OCI-LY3 (cell line): ENCODE measurements around the gene PTP4A2.
A peak's percentile ranks its signal among the peaks of the same experiment; 100 is the strongest.

Experiments
- H2AFZ ChIP-seq: fragments of 200-600, 300-600 bp; shearing (Covaris generic); 2 replicates; pipeline ENCODE4 v1.6.0; 2014; ENCODE audit warnings: antibody characterized with exemption, low read depth, low read length
- H3K27ac ChIP-seq: fragments of 200-600, 300-600 bp; sonication (generic); 2 replicates; pipeline ENCODE4 v1.5.1; 2014; ENCODE audit warnings: mild to moderate bottlenecking, low read length, moderate library complexity, mixed read lengths
- H3K27me3 ChIP-seq: fragments of 200-600, 300-600 bp; sonication (generic); 2 replicates; pipeline ENCODE4 v1.6.1; 2014; ENCODE audit warnings: low read depth, low read length, mixed read lengths
- H3K36me3 ChIP-seq: fragments of 200-600, 300-600 bp; sonication (generic); replicated peaks from 2 replicates; pipeline ENCODE3; 2014; ENCODE audit warnings: low read depth, low read length, mixed read lengths
- H3K4me1 ChIP-seq: fragments of 300-600, 200-600 bp; sonication (generic); 2 replicates; pipeline ENCODE4 v1.6.1; 2014; ENCODE audit warnings: low read length, mixed read lengths
- H3K4me2 ChIP-seq: fragments of 200-600, 300-600 bp; sonication (generic); 2 replicates; pipeline ENCODE4 v1.6.1; 2014; ENCODE audit warnings: low read length, mixed read lengths
- H3K4me3 ChIP-seq: fragments of 300-600, 200-600 bp; sonication (generic); 2 replicates; pipeline ENCODE4 v1.5.1; 2014; ENCODE audit warnings: antibody characterized with exemption, mild to moderate bottlenecking, low read length, moderate library complexity
- H3K79me2 ChIP-seq: fragments of 300-600, 200-600 bp; shearing (Covaris generic); 2 replicates; pipeline ENCODE4 v1.6.1; 2014; ENCODE audit warnings: mild to moderate bottlenecking, low read length, mixed read lengths
- H3K9ac ChIP-seq: fragments of 300-600, 200-600 bp; shearing (Covaris generic); 2 replicates; pipeline ENCODE4 v1.6.0; 2014; ENCODE audit warnings: mild to moderate bottlenecking, low read length, moderate library complexity
- H3K9me3 ChIP-seq: fragments of 200-600, 300-600 bp; shearing (Covaris generic); 2 replicates; pipeline ENCODE4 v1.6.1; 2014; ENCODE audit warnings: low read length, mixed read lengths; ENCODE audit not compliant: insufficient read depth
- H4K20me1 ChIP-seq: fragments of 200-600, 300-600 bp; sonication (generic); 2 replicates; pipeline ENCODE4 v1.6.1; 2016; ENCODE audit warnings: low read length, mixed read lengths; ENCODE audit not compliant: insufficient read depth
- CTCF ChIP-seq: fragments of 200-600, 300-600 bp; sonication (generic); IDR thresholded peaks from 2 replicates; pipeline ENCODE4 v1.5.1; 2014; ENCODE audit warnings: antibody characterized with exemption, low read length, low read depth
- EZH2phosphoT487 ChIP-seq: fragments of 200-600 bp; shearing (Covaris generic); IDR thresholded peaks from 2 replicates; pipeline ENCODE4 v1.6.1; 2018; ENCODE audit warnings: antibody characterized with exemption, mixed run types, low read depth

Gene PTP4A2

GRCh38 chr1:31955917-31956736 lies 18.0 kb upstream of the PTP4A2 start:
- peak overlapping the region; percentile 61 for H3K9ac ChIP-seq
- H3K4me1 ChIP-seq, result peaks cover 61% of the 10 kb centered on the region
- peak overlapping the region; percentile 73 for H3K4me2 ChIP-seq
- H4K20me1 ChIP-seq, result no peaks in the 10 kb centered on the region
- no peak overlapping the region for H2AFZ ChIP-seq
- peak; percentile 23; the same call in 1 of the 2 replicates for TF ChIP-seq CTCF
- TF ChIP-seq EZH2phosphoT487, result no peak
- H3K27ac ChIP-seq, result peak overlapping the region; percentile 83
- no peaks in the 10 kb centered on the region for H3K36me3 ChIP-seq
- no peaks in the 10 kb centered on the region for H3K9me3 ChIP-seq
- H3K27me3 ChIP-seq, result no peaks in the 10 kb centered on the region
- H3K79me2 ChIP-seq, result no peaks in the 10 kb centered on the region
- H3K4me3 ChIP-seq, result peak overlapping the region; percentile 55

- no peaks in the 10 kb centered on the region for H3K79me2 ChIP-seq
- H4K20me1 ChIP-seq, result no peaks in the 10 kb centered on the region
- H3K4me2 ChIP-seq, result peak overlapping the region; percentile 48
- H2AFZ ChIP-seq, result peak overlapping the region; percentile 68
- peak overlapping the region; percentile 49; the same call in 1 of the 2 replicates for H3K9ac ChIP-seq
- peak overlapping the region; percentile 56 for H3K27ac ChIP-seq
- H3K4me1 ChIP-seq, result peaks cover 50% of the 10 kb centered on the region
- H3K36me3 ChIP-seq, result no peaks in the 10 kb centered on the region
- no peaks in the 10 kb centered on the region for H3K9me3 ChIP-seq
- no peak overlapping the region for H3K4me3 ChIP-seq
- TF ChIP-seq CTCF (no peak), EZH2phosphoT487 (no peak)
- no peaks in the 10 kb centered on the region for H3K27me3 ChIP-seq
These were observed 16.6 kb upstream of the PTP4A2 start for GRCh38 chr1:31954607-31955283.

- Histone ChIP-seq H3K9ac (no peak overlapping the region), H3K79me2 (no peaks in the 10 kb centered on the region), H4K20me1 (no peaks in the 10 kb centered on the region), H3K4me1 (peaks cover 45% of the 10 kb centered on the region), H3K9me3 (no peaks in the 10 kb centered on the region), H3K27me3 (no peaks in the 10 kb centered on the region), H3K4me2 (no peak overlapping the region), H2AFZ (no peak overlapping the region), H3K4me3 (no peak overlapping the region), H3K36me3 (no peaks in the 10 kb centered on the region), H3K27ac (no peak overlapping the region)
- TF ChIP-seq CTCF, result no peak
- no peak for TF ChIP-seq EZH2phosphoT487
These were observed 14.7 kb upstream of the PTP4A2 start for GRCh38 chr1:31952825-31953220.

- Histone ChIP-seq H3K9me3 (no peaks in the 10 kb centered on the region), H3K4me1 (peaks cover 31% of the 10 kb centered on the region), H4K20me1 (no peaks in the 10 kb centered on the region), H3K4me3 (no peak overlapping the region), H3K27ac (no peak overlapping the region), H3K79me2 (no peaks in the 10 kb centered on the region), H2AFZ (no peak overlapping the region), H3K36me3 (no peaks in the 10 kb centered on the region), H3K4me2 (no peak overlapping the region), H3K27me3 (no peaks in the 10 kb centered on the region), H3K9ac (no peak overlapping the region)
- TF ChIP-seq CTCF (no peak), EZH2phosphoT487 (no peak)
These were observed 13.1 kb upstream of the PTP4A2 start for GRCh38 chr1:31951276-31951675.
